MM.1S (cell line): ENCODE measurements around the gene CDC27.

Source experiments
- EZH2 ChIP-seq: fragments of 300-600 bp; sonication (generic); optimal IDR thresholded peaks from 2 replicates; pipeline ENCODE3; 2017; ENCODE audit warnings: low read depth, mild to moderate bottlenecking, antibody characterized with exemption, low read length, mixed read lengths
- EZH2phosphoT487 ChIP-seq: fragments of 300-600 bp; sonication (generic); IDR thresholded peaks from 2 replicates; pipeline ENCODE4 v1.6.1; 2018; ENCODE audit warnings: antibody characterized with exemption, low read length
- TF ChIP-seq, protein P1 (sequence below): fragments of 300-600 bp; sonication (generic); IDR thresholded peaks from 2 replicates; pipeline ENCODE4 v1.5.1; 2016; ENCODE audit warnings: antibody characterized with exemption, low read length, mixed read lengths

DNA sequence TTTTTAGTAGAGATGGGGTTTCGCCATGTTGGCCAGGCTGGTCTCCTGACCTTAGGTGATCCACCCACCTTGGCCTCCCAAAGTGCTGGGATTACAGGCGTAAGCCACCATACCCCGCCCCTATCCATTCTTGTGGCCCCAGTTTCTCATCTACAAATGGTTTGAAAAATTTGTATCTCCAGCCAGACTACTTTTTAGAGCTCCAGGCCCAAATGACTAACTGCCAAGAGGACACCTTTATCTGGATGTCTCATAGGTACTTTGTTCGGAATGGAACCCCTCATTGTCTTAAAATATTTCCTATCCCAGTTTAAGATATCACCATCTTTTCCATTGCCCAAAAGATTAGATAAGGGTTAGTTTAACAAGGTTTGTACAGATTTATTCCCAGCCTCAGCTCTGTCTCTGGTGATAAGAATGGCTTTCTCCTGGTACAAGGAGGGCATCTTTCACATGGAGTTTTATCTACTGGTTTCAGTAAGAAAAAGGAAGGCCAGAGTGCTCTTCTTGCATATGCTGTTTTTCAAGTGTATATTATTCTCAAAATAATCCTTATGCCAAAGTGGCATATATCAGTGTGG lies 4.9 kb upstream of the CDC27 start:
- TF ChIP-seq, protein P1, sequence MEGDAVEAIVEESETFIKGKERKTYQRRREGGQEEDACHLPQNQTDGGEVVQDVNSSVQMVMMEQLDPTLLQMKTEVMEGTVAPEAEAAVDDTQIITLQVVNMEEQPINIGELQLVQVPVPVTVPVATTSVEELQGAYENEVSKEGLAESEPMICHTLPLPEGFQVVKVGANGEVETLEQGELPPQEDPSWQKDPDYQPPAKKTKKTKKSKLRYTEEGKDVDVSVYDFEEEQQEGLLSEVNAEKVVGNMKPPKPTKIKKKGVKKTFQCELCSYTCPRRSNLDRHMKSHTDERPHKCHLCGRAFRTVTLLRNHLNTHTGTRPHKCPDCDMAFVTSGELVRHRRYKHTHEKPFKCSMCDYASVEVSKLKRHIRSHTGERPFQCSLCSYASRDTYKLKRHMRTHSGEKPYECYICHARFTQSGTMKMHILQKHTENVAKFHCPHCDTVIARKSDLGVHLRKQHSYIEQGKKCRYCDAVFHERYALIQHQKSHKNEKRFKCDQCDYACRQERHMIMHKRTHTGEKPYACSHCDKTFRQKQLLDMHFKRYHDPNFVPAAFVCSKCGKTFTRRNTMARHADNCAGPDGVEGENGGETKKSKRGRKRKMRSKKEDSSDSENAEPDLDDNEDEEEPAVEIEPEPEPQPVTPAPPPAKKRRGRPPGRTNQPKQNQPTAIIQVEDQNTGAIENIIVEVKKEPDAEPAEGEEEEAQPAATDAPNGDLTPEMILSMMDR = no peak
- TF ChIP-seq EZH2 (no peak), EZH2phosphoT487 (no peak)
